ENCODE results near the gene TDO2. TPM values are rescaled to one million over a fixed set of nuclear protein-coding genes. Genes with fewer than 3 reads are reported as not detected.

TDO2 gene
- total and polyA plus RNA-seq, 2 of the 13 experiments (the other 11 are each of a cell fraction or from before 2014, with no cell fraction given), result not detected

GRCh38 chr4:155953151-155954117 lies 49.9 kb downstream of the TDO2 start, which contains the start of gene CTSO (continued):
- TF ChIP-seq, protein P1, sequence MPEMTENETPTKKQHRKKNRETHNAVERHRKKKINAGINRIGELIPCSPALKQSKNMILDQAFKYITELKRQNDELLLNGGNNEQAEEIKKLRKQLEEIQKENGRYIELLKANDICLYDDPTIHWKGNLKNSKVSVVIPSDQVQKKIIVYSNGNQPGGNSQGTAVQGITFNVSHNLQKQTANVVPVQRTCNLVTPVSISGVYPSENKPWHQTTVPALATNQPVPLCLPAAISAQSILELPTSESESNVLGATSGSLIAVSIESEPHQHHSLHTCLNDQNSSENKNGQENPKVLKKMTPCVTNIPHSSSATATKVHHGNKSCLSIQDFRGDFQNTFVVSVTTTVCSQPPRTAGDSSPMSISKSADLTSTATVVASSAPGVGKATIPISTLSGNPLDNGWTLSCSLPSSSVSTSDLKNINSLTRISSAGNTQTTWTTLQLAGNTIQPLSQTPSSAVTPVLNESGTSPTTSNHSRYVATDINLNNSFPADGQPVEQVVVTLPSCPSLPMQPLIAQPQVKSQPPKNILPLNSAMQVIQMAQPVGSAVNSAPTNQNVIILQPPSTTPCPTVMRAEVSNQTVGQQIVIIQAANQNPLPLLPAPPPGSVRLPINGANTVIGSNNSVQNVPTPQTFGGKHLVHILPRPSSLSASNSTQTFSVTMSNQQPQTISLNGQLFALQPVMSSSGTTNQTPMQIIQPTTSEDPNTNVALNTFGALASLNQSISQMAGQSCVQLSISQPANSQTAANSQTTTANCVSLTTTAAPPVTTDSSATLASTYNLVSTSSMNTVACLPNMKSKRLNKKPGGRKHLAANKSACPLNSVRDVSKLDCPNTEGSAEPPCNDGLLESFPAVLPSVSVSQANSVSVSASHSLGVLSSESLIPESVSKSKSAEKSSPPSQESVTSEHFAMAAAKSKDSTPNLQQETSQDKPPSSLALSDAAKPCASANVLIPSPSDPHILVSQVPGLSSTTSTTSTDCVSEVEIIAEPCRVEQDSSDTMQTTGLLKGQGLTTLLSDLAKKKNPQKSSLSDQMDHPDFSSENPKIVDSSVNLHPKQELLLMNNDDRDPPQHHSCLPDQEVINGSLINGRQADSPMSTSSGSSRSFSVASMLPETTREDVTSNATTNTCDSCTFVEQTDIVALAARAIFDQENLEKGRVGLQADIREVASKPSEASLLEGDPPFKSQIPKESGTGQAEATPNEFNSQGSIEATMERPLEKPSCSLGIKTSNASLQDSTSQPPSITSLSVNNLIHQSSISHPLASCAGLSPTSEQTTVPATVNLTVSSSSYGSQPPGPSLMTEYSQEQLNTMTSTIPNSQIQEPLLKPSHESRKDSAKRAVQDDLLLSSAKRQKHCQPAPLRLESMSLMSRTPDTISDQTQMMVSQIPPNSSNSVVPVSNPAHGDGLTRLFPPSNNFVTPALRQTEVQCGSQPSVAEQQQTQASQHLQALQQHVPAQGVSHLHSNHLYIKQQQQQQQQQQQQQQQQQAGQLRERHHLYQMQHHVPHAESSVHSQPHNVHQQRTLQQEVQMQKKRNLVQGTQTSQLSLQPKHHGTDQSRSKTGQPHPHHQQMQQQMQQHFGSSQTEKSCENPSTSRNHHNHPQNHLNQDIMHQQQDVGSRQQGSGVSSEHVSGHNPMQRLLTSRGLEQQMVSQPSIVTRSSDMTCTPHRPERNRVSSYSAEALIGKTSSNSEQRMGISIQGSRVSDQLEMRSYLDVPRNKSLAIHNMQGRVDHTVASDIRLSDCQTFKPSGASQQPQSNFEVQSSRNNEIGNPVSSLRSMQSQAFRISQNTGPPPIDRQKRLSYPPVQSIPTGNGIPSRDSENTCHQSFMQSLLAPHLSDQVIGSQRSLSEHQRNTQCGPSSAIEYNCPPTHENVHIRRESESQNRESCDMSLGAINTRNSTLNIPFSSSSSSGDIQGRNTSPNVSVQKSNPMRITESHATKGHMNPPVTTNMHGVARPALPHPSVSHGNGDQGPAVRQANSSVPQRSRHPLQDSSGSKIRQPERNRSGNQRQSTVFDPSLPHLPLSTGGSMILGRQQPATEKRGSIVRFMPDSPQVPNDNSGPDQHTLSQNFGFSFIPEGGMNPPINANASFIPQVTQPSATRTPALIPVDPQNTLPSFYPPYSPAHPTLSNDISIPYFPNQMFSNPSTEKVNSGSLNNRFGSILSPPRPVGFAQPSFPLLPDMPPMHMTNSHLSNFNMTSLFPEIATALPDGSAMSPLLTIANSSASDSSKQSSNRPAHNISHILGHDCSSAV (CRISPR knock-in tag; IDR thresholded peaks at IDR 0.05; ENCODE audit: borderline replicate concordance), result no peak
- peak; percentile 42; the same call in 1 of the 2 replicates for TF ChIP-seq ZNF768 (CRISPR knock-in tag; IDR thresholded peaks at IDR 0.05)
- no peak for TF ChIP-seq PTBP1 (IDR thresholded peaks at IDR 0.05; ENCODE audit: low read depth, low read length, poor library complexity, severe bottlenecking)
- TF ChIP-seq HDAC1 (CRISPR knock-in tag; IDR thresholded peaks at IDR 0.05), result no peak
- peak; percentile 4; the same call in 1 of the 2 replicates for TF ChIP-seq RARA (CRISPR knock-in tag; IDR thresholded peaks at IDR 0.05)
- no peak for TF ChIP-seq NCOA2 (CRISPR knock-in tag; IDR thresholded peaks at IDR 0.05)
- TF ChIP-seq ZNF354B (CRISPR knock-in tag; IDR thresholded peaks at IDR 0.05), result no peak
- TF ChIP-seq ZNF543 (CRISPR knock-in tag; IDR thresholded peaks at IDR 0.05), result no peak
- TF ChIP-seq ZNF510 (CRISPR knock-in tag; IDR thresholded peaks at IDR 0.05; ENCODE audit: low read depth), result no peak
- TF ChIP-seq REL (CRISPR knock-in tag; conservative IDR thresholded peaks at IDR 0.05), result no peak
- TF ChIP-seq ONECUT2 (CRISPR knock-in tag; IDR thresholded peaks at IDR 0.05), result no peak
- no peak for TF ChIP-seq ATRX (CRISPR knock-in tag; IDR thresholded peaks at IDR 0.05; ENCODE audit: borderline replicate concordance)
- no peak for TF ChIP-seq NFYC (CRISPR knock-in tag; IDR thresholded peaks at IDR 0.05)
- TF ChIP-seq ARHGAP35 (CRISPR knock-in tag; IDR thresholded peaks at IDR 0.05; ENCODE audit: borderline replicate concordance), result 0 out of 2 replicates have a peak, but pooled peaks have one; percentile 46
- TF ChIP-seq ETV5 (CRISPR knock-in tag; IDR thresholded peaks at IDR 0.05; ENCODE audit: borderline replicate concordance), result peak; percentile 40; the same call in 1 of the 2 replicates
- TF ChIP-seq SALL2 (CRISPR knock-in tag; IDR thresholded peaks at IDR 0.05), result peak; percentile 49; the same call in 1 of the 2 replicates
- TF ChIP-seq ZNF747 (CRISPR knock-in tag; IDR thresholded peaks at IDR 0.05; ENCODE audit: borderline replicate concordance), result no peak
- TF ChIP-seq ZNF564 (CRISPR knock-in tag; IDR thresholded peaks at IDR 0.05), result peak; percentile 59; the same call in 1 of the 2 replicates
- TF ChIP-seq, protein P2, sequence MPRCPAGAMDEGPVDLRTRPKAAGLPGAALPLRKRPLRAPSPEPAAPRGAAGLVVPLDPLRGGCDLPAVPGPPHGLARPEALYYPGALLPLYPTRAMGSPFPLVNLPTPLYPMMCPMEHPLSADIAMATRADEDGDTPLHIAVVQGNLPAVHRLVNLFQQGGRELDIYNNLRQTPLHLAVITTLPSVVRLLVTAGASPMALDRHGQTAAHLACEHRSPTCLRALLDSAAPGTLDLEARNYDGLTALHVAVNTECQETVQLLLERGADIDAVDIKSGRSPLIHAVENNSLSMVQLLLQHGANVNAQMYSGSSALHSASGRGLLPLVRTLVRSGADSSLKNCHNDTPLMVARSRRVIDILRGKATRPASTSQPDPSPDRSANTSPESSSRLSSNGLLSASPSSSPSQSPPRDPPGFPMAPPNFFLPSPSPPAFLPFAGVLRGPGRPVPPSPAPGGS (CRISPR knock-in tag; IDR thresholded peaks at IDR 0.05), result peak; percentile 64; the same call in 1 of the 2 replicates
- peak; percentile 39 for TF ChIP-seq AGO2 (optimal IDR thresholded peaks at IDR 0.05; ENCODE audit: low read depth, low read length)

Data from HepG2 (cell line).